ENCODE measurements around the gene LYVE1.

LYVE1 gene, protein sequence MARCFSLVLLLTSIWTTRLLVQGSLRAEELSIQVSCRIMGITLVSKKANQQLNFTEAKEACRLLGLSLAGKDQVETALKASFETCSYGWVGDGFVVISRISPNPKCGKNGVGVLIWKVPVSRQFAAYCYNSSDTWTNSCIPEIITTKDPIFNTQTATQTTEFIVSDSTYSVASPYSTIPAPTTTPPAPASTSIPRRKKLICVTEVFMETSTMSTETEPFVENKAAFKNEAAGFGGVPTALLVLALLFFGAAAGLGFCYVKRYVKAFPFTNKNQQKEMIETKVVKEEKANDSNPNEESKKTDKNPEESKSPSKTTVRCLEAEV

DNA sequence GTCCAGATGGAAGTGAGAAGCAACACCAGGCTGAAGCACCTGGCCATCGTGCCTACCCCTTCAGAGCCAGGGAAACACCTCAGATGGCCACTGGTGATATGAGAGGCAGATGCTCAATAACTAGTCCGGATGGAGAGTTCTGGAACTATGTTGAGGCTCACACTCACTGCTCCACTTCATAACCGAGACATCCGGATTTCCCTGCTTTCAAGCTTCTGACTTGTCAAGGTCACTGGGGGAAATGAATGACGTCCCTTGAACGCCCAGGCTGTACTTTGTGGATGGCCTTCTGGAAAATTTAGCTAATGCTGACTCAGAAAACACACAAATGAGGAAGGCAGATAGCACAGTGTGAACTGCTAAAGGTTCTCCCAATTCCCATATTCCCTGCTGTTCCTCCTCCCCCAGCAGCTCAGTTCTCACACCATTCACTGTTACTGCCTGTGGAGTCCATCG lies at the start of gene LYVE1:
TSS of gene LYVE1 (minus strand) at position 180 of the 456 bp plus-strand sequence. CDS start at position 47, 133 bp downstream.
- TF ChIP-seq, protein P1, sequence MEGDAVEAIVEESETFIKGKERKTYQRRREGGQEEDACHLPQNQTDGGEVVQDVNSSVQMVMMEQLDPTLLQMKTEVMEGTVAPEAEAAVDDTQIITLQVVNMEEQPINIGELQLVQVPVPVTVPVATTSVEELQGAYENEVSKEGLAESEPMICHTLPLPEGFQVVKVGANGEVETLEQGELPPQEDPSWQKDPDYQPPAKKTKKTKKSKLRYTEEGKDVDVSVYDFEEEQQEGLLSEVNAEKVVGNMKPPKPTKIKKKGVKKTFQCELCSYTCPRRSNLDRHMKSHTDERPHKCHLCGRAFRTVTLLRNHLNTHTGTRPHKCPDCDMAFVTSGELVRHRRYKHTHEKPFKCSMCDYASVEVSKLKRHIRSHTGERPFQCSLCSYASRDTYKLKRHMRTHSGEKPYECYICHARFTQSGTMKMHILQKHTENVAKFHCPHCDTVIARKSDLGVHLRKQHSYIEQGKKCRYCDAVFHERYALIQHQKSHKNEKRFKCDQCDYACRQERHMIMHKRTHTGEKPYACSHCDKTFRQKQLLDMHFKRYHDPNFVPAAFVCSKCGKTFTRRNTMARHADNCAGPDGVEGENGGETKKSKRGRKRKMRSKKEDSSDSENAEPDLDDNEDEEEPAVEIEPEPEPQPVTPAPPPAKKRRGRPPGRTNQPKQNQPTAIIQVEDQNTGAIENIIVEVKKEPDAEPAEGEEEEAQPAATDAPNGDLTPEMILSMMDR (IDR thresholded peaks at IDR 0.05; ENCODE audit: insufficient read depth, low read depth, low read length, missing control alignments) = no peak
- no peak within 1 kb of the TSS for H3K4me3 ChIP-seq (ENCODE audit: low read depth, low read length)
- DNase-seq (ENCODE audit: low read depth) = no peak

DNA sequence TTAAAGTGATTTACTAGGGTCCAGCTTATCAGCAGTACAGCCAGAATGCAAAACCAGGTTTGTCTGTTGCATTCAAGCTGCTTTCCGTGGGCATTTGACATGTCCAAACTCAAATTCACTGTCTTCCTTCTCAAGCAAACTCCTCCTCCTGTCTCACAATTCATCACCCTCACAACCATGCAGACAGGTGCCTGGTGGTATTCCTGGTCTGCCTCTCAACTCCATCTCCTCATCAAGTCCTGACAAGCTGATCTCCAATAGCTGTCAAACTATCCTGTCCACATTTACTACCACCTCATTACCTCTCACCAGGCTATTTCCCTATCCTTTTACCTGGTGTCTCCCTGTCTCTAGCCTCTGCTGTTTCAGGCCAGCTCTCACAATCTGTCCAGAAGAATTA lies 49.1 kb upstream of the LYVE1 start:
- TF ChIP-seq, protein P1 (IDR thresholded peaks at IDR 0.05; ENCODE audit: insufficient read depth, low read depth, low read length, missing control alignments) = no peak

GRCh38 chr11:10611979-10612862 lies 43.8 kb upstream of the LYVE1 start:
- H3K4me3 ChIP-seq (ENCODE audit: low read depth, low read length) = no peak overlapping the region
- TF ChIP-seq, protein P1 (IDR thresholded peaks at IDR 0.05; ENCODE audit: insufficient read depth, low read depth, low read length, missing control alignments) = no peak
- no peak for DNase-seq (ENCODE audit: low read depth)

More for the DNA sequence above, 49.1 kb upstream of the LYVE1 start:
- no peak for DNase-seq (ENCODE audit: low read depth)
- H3K4me3 ChIP-seq (ENCODE audit: low read depth, low read length) = no peak overlapping the region

- TF ChIP-seq, protein P1 (IDR thresholded peaks at IDR 0.05; ENCODE audit: insufficient read depth, low read depth, low read length, missing control alignments) = no peak
- no peak for DNase-seq (ENCODE audit: low read depth)
- no peak overlapping the region for H3K4me3 ChIP-seq (ENCODE audit: low read depth, low read length)
Measured at GRCh38 chr11:10609636-10610035, 41.2 kb upstream of the LYVE1 start.

- H3K4me3 ChIP-seq (ENCODE audit: low read depth, low read length) = no peak overlapping the region
- no peak for DNase-seq (ENCODE audit: low read depth)
- TF ChIP-seq, protein P1 (IDR thresholded peaks at IDR 0.05; ENCODE audit: insufficient read depth, low read depth, low read length, missing control alignments) = no peak
Measured at GRCh38 chr11:10608584-10608983, 40.1 kb upstream of the LYVE1 start.

DNA sequence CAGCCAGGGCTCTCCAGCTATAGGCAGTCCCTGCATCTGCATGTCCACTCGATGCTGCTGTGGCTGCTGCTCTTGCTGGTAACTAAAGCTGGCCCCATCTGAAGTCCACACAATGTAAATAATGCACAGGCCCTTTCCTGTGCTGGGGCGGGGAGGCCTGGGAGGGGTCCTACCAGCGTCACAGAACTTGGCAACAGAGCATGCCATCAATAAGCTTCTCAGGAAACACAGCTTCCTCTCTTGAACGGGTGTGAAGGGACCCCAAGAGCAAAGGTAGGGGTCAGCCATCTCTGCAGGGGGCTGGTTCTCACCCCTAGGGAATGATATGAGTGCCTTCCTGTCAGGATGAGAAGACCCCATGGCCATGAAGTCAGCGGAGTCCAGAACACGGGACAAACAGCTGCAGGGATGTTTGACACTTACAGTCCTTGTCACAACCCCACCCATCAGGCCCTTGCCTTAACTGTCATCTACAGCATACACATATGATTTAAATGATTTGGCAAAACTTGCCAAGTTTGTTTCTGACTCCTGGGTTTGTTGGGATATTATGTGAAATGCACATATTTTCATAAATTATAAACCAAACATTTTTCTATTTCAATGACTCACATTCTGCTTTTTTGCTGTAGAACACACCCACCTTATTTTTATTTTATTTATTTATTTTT lies 39.1 kb upstream of the LYVE1 start:
- H3K4me3 ChIP-seq (ENCODE audit: low read depth, low read length) = no peak overlapping the region
- no peak for DNase-seq (ENCODE audit: low read depth)
- TF ChIP-seq, protein P1 (IDR thresholded peaks at IDR 0.05; ENCODE audit: insufficient read depth, low read depth, low read length, missing control alignments) = no peak
